Erythroblast (primary cell): ENCODE results near the gene CTNND2.

ENCODE experiments used
- GATA1 ChIP-seq: IDR thresholded peaks from 2 replicates; pipeline ENCODE4 v1.6.1; 2011; ENCODE audit warnings: low read depth, mild to moderate bottlenecking, control low read depth, low read length, moderate library complexity
- POLR2A ChIP-seq: IDR thresholded peaks from 2 replicates; pipeline ENCODE4 v1.6.1; 2011; ENCODE audit warnings: mild to moderate bottlenecking, low read length

DNA sequence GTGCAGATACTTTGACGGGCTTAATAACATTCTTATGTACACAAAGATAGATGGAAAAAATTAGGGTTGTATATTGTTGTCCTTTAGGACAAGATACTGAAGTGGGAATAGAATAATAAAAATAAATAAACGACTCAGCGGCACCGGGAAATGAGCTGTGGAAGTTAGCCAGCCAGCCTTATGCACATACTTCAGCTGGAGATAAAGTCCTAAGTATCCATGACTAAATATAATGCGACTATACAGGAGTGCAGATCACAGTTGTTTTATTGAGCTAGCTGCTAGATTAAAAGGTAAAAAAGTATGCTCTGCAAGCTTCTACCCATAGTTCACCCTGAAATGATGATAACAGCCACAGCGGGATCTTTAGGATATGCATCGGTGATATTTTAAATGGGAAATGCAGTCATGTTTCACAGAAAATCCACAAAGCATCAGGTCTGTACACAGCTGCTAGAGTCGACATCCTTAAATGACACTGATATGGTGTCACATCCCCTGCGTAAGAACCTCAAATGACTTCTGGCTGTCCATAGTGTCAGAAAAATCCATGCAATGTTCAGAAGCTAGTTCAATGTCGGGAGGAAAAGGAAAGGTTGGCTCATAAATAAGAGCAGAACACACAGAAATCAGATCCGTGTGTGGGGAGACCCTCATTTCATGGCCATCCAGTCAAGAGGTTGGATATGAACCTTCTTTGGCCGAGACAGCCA is 750.4 kb downstream of the CTNND2 start:
- TF ChIP-seq POLR2A (no peak), GATA1 (no peak)
